GM21825 (cell line): ENCODE measurements around the gene ADCYAP1R1.

Experiments used
- ATAC-seq: cut with Tn5 transposase; IDR thresholded peaks from one replicate; pipeline ENCODE4 v1.9.1; 2021; ENCODE audit warnings: mild to moderate bottlenecking, moderate library complexity; ENCODE audit not compliant: unreplicated experiment

The ADCYAP1R1 gene

DNA sequence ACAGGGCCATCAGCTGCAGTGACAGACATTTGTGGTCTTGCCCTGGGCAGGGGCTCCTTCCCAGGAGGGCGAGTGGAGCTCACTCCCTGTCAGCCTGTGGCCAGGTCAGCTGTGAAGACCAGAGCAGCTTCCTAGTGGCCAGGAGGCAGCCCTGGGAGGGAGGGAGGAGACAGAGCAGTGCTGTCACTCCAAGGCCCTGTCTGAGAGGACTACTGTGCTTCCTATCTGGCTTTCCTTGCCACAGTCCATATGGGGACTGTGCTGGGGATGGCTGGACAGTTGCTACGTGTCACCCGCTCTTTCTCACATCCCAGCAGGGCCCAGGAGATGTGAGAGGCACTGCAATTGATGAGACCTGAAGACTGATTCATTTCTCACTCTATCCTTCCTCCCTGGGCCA, 15.2 kb upstream of the ADCYAP1R1 start:
- ATAC-seq: no peak

DNA sequence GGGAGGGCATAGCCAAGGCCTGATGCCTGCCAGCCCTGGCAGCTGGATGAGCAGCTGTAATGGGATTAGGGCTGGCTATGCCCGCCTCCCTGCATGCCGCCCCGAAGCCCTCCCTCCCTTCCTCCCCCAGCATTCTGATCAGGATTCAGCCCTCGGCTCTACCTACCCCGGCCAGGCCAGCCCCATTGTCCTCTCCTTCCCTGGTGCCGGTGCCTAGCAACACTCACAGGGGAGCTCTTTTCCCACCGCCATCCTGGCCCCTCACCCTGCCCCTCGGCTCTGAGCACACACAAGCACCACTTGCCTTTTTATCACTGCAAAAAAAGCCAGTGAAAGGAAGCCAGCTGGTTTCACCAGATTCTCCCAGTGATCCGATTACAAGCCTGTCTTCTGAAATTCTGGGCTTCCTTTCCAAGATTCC, 9.0 kb upstream of the ADCYAP1R1 start:
- ATAC-seq: no peak

DNA sequence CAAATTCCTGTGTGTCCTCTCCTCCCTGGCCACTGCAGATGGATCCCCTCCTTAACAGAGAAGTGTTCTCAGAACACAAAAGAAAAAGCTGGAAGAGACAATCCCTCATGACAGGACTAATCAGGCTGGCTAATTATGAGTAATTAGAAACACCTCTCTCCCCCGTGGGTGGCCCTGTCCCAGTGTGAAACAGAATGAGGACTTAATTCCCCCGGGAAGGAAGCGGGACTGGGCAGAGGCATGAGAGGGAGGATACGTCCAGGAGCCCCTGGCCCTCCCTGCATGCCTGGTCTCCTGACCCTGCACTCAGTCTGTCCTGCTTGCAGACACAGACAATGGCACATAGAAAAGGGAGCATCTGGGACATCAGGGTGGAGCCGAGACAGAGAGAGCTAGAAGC, 7.6 kb upstream of the ADCYAP1R1 start:
- ATAC-seq: no peak

DNA sequence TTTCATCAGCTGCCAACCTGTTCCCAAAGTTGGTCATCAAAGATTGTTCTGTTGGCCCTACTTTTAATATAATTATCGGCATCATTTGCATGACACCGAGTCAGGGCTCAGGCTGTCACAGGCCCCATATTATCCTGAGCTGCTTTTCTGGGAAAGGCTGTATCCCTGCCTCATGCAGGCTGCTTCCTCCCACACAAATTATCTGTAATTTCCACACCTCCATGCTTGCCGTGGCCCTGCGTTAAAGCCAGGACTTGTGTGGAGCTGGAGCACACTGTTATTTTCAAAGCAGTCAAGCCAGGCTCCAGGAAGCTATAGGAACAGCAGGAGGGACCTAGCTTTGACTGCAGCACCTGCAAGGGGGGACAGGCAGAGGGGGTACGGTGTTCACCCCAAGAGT, 5.4 kb upstream of the ADCYAP1R1 start:
- no peak for ATAC-seq

GRCh38 chr7:31047313-31048146, 4.6 kb upstream of the ADCYAP1R1 start:
- ATAC-seq: no peak

- ATAC-seq: no peak
Observed at GRCh38 chr7:31049005-31049765, 2.9 kb upstream of the ADCYAP1R1 start.

DNA sequence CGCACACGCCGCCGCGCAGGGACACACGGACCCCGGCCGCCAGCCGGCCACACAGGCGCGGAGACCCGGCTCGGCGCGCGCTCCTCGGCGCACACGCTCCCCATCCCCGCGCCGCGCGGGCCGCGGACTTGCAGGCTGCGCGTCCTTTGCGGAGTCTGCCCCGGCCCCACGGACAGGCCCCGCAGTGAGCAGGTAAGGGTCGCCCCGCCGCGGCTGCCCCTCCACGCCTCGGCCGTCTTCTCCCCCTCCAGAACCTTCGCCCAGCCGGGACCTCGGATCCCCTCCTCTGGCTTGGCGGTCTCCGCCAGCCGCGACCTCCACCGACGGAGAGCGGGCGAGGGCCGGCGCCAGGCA, 356 bp downstream of the ADCYAP1R1 start:
- no peak for ATAC-seq

DNA sequence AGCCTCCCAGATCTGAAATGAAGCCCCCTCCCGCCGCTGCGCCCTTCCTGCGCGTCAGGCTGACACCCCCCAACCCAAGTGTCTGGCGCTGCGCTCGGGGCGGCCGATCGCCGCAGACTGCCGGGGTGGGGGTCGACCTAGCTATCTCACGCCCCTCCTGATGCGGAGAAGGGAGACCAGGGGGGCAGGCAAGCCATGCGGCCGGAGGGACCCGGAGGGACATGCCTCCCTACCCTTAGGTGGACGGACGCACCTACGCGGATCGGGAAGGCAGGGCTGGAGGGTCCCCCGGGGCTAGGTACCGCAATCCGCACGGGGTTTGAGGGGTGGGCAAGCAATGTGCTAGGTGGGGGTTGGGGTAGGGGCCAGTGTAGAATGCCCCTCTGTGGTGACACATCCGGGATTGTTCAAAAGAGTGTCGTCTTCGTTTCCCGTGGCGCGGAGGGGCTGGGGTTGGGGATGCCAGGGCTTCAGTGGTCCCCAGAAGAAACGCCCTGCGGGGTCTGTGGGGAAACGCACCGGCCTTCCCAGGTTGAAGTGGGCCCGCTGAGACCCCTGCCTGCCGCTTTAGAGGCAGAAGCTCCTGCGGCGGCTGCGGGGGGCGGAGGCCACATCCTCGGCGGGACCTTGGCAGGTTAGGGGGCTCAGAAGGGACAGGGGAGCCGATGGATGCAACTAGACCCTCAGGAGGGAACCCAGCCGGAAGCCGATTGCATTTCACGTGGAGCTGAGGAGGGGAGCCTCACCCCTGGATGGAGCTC, 913 bp downstream of the ADCYAP1R1 start:
- ATAC-seq: no peak

DNA sequence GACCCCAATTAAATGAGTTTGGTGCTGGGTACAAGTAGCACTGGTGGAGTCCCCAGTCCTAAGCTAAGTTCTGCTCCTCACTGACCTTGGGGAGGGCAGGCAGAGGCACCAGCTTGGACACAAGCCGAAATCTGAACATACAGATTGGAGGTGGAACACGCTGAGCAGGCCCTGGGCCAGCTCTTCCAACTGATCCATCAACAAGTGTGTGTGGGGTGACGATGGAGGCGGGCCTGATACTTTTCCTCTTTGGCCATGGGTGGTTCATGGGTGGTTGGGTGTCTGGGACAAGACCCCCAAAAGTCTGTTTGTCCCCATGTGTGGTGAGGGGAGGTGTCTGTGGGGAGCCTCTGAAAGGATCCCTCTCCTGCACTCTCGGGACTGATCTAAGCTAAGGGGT, 1.9 kb downstream of the ADCYAP1R1 start:
- no peak for ATAC-seq

DNA sequence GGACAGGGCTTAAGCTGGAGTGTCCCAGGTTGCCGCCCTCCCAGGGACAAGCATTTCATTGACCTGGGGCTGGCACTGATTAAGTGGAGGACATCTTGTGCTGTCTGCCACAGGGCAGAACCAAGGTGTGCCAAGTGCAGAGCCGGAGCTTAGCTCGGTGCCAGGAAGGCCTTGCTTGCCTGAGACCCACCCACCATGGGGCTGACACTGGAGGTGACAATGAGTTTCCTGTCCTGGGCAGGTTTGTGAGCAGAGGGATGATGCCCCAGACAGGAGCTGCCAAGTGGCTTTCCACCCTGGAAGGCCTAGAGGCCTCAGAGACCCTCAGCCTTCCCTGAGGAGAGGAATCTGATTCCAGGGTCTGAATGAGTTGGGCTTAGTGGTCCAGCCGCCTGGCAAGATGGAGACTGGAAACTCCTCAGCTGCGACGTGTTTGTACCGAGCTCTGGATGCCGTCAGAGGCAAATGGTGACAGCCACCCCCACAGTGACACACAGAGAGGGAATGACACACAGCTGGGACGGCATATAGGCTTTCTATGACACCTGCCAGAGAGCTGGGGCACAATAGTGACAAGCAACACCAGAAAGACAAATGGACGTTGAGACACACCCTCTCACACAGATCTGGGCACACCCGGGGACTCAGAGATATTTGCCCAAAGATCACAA, 2.6 kb downstream of the ADCYAP1R1 start:
- no peak for ATAC-seq

GRCh38 chr7:31055471-31055870, 3.4 kb downstream of the ADCYAP1R1 start:
- ATAC-seq: no peak

GRCh38 chr7:31056775-31057346, 4.8 kb downstream of the ADCYAP1R1 start:
- no peak for ATAC-seq

- ATAC-seq: no peak
Observed at GRCh38 chr7:31058122-31058521, 6.0 kb downstream of the ADCYAP1R1 start.

DNA sequence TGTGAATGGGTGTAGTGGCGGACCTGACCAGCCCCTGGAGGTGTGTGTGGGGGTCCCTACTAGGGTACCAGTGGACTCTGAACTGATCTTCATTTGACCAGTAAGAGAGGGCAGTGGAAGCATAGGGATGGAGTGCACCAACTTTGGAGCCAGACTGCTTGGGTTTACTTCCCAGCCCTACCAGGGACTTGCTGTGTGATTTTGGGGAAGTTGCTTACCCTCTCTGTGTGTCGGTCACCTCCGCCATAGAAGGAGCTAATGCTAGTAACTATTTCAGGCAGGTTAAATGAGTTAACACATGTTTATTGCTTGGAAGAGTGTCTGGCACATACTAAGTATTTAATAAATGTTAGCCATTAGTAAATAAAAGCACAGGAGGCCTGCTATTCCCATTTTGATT, 6.6 kb downstream of the ADCYAP1R1 start:
- no peak for ATAC-seq

DNA sequence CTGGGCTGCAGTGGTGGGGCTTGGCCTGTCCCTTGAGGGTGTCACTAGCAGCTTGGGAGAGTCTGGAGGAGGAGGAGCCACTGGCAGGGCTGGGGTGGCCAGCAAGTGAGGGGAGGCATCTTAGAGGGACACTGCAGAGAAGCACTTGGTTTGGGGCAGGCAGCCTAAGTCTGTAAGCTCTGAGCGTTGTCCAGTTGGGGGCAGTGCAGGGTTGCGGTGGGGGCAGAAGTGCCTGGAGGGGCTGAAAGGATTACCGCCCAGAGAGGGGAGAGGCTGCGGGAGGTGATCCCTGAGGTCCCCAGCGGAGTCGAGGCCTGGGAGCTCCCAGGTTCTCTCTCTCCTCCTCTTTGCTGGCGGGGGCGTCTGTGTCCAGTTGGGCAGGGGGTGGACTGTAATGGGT, 7.4 kb downstream of the ADCYAP1R1 start:
- no peak for ATAC-seq

GRCh38 chr7:31061185-31061584, 9.1 kb downstream of the ADCYAP1R1 start:
- ATAC-seq: no peak

DNA sequence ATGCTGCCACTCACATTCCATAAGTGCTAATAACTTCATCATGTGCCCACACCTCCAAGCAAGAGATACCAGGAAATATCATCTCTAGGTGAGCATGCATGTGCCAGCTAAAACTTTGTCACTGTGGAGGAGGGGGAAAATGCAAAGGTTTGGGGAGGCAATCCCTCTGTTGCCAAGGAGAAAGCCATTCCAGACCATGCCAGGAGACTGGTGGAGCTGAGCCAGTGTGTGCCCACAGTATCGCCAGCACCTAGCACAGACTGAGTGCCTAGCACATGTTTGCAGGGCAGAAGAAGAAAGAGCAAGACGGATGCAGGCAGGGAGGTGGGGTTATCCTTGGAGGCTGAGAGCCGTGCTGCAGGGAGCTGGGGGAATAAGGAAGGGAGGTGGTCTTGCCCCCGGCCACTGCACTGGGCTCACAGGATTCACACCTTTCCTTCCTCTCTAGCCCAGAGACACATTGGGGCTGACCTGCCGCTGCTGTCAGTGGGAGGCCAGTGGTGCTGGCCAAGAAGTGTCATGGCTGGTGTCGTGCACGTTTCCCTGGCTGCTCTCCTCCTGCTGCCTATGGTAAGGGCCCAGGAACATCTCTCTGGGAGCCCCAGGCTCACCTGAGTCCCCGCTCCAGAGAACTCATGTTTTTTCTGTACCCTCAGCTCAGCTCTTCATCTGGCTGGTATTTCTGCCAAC, 10.8 kb downstream of the ADCYAP1R1 start:
- ATAC-seq: no peak

DNA sequence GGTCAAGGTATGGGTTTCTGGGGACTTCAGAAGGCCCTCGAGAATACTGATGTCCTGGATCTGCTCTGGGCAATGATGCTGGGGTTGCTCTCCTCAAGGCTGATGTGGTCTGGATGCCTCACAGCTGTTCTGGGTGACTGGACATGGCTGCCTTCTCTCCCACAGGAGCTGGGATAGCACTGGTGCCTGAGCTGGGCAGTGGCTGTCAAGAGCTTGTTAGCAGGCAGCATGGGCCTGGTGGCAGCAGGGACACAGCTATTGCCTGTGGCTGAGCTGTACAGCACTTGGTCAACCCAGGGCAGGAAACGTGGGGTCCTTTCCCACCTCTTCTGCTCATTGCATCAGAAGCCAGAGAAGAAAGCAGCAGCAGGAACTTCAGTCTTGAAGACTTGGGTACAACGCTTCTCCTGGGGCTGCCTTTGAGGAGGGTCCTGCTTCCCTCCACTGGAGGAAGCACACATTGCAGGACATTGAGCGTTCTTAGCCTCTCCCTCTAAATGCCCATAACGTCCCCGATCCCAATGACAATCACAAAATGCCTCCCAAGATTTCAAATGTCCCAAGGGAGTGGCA, 13.0 kb downstream of the ADCYAP1R1 start:
- ATAC-seq: no peak

- ATAC-seq: no peak
Observed at GRCh38 chr7:31065840-31066239, 13.7 kb downstream of the ADCYAP1R1 start.
